PFSK-1 (cell line): ENCODE data around the gene ANO8.

Experiments
- FOXP2 ChIP-seq: optimal IDR thresholded peaks from 2 replicates; pipeline ENCODE3; 2011; ENCODE audit warnings: borderline replicate concordance, control low read depth, inconsistent platforms; ENCODE audit not compliant: insufficient read depth; ENCODE audit errors: extremely low read length, extremely low read depth
- POLR2AphosphoS5 ChIP-seq: IDR thresholded peaks from 2 replicates; pipeline ENCODE4 v1.6.1; 2012; ENCODE audit warnings: low read depth, mild to moderate bottlenecking, control low read depth, low read length, moderate library complexity
- SIN3A ChIP-seq: IDR thresholded peaks from 2 replicates; pipeline ENCODE4 v1.6.1; 2012; ENCODE audit warnings: mild to moderate bottlenecking, low read length, moderate library complexity, borderline replicate concordance; ENCODE audit not compliant: insufficient read depth
- TAF1 ChIP-seq: IDR thresholded peaks from 2 replicates; pipeline ENCODE4 v1.6.1; 2012; ENCODE audit warnings: low read length, control low read depth, borderline replicate concordance; ENCODE audit not compliant: insufficient read depth
- TF ChIP-seq, protein P1 (sequence below), 2 experiments: IDR thresholded peaks; 2 replicates each; pipeline versions ENCODE4 v1.6.1 to v1.8.0; 2011 to 2012; ENCODE audit warnings: low read depth in 2 of 2, low read length in 2 of 2, control low read depth in 1 of 2, inconsistent platforms in 1 of 2, mild to moderate bottlenecking in 1 of 2, moderate library complexity in 1 of 2; ENCODE audit not compliant: insufficient read depth in 1 of 2

ANO8 gene

DNA sequence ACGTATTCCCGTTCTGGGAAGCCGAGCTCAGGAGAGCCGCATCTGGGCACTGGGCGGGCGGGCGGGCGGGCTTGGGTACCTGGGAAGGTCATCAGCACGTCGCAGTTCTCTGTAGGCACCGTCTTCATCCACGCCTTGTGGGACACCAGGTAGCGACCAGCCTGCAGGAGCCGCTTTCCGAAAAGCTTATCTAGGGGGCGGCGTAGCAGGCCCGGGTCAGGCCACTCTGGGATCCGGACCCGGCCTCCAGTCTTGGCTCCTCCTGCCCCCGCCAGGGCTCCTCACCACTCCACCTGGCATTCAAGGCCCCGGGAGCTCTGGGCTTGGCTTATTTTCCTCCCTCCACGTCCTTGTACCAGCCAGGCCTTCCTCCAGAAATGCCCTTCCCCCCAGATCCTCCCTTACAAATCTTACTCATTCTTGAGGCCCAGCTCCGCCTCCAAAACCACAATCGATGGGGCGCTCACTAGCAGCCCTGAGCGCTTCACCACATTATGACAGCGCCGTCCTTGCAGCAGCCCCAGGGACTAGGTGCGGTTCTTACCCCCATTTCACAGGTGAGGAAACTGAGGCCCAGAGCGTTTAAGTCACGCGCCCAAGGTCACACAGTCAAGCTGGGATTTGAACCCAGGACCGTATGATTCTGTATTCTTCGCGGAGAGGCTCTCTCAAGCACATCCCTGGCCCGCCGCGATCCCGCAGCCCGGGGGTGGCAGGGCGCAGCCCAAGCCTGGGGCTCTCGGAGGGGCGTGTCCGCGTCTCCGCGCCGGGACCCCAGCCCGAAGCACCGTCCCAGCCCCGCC, 843 bp downstream of the ANO8 start:
- TF ChIP-seq FOXP2, result no peak
- TF ChIP-seq POLR2AphosphoS5, result no peak
- TF ChIP-seq, protein P1, sequence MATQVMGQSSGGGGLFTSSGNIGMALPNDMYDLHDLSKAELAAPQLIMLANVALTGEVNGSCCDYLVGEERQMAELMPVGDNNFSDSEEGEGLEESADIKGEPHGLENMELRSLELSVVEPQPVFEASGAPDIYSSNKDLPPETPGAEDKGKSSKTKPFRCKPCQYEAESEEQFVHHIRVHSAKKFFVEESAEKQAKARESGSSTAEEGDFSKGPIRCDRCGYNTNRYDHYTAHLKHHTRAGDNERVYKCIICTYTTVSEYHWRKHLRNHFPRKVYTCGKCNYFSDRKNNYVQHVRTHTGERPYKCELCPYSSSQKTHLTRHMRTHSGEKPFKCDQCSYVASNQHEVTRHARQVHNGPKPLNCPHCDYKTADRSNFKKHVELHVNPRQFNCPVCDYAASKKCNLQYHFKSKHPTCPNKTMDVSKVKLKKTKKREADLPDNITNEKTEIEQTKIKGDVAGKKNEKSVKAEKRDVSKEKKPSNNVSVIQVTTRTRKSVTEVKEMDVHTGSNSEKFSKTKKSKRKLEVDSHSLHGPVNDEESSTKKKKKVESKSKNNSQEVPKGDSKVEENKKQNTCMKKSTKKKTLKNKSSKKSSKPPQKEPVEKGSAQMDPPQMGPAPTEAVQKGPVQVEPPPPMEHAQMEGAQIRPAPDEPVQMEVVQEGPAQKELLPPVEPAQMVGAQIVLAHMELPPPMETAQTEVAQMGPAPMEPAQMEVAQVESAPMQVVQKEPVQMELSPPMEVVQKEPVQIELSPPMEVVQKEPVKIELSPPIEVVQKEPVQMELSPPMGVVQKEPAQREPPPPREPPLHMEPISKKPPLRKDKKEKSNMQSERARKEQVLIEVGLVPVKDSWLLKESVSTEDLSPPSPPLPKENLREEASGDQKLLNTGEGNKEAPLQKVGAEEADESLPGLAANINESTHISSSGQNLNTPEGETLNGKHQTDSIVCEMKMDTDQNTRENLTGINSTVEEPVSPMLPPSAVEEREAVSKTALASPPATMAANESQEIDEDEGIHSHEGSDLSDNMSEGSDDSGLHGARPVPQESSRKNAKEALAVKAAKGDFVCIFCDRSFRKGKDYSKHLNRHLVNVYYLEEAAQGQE (IDR thresholded peaks at IDR 0.05; ENCODE audit: insufficient read depth in 1 of 2, low read depth in 2 of 2, low read length in 2 of 2), result no peak
- TF ChIP-seq TAF1, result no peak
- no peak for TF ChIP-seq SIN3A

DNA sequence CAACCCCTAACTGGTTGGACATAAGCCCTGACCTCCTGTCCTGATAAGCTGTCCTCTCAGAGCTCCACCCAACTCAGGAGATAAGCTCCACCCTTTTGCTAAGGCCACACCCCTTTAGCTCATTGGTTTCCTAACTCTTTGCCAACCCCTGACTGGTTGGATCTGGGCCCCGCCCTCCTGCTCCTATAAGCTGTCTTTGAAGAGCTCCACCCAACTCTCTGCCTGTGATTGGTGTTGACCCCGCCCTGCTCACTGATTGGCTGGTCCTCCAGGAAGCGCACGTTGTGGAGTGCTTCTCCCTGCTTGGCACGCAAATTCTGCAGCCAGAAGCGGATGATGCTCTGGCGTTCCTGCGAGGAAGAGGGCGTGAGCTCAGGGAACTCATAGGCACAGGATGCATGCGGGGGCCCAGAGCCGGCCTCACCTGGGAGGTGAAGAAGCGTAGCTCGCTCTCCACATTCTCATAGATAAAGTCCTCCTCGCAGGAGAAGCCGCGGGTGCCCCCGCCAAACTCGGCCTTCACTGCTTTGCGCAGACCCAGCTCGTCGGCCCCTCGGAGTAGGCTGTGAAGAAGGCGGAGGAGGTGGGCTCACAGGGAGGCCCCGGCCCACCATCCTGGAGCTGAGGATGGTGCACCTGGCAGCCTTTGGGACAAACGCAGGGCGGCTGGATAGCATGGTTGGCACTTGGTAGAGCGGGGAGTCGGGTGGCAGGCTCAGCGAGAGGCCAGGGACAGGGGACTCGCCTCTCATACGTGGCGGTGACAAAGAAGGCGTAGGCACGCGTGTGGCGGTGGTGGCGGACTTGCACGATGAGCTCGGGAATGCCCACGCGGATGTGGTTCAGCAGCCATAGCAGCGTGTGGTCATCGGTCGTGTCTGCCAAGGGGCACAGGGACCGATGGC, 1.7 kb downstream of the ANO8 start:
- TF ChIP-seq SIN3A, result no peak
- TF ChIP-seq, protein P1 (IDR thresholded peaks at IDR 0.05; ENCODE audit: insufficient read depth in 1 of 2, low read depth in 2 of 2, low read length in 2 of 2), result no peak
- TF ChIP-seq TAF1, result no peak
- no peak for TF ChIP-seq FOXP2
- TF ChIP-seq POLR2AphosphoS5, result no peak

DNA sequence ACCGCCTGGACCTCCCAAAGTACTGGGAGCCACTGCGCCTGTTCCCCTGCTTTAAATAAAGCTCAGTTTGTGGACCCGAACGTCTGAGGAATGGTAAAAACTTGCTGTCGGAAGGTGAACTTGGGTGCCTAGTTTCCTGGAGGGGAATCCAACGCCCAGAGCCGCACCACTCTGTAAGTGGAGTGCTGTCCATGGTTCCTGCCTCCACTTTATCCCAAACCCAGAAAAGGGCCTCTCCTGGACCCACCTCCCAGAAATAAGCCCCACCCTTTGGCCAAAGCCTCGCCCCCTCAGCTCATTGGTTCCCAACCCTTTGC, 2.3 kb downstream of the ANO8 start:
- TF ChIP-seq FOXP2 (no peak), SIN3A (no peak)
- TF ChIP-seq, protein P1 (IDR thresholded peaks at IDR 0.05; ENCODE audit: insufficient read depth in 1 of 2, low read depth in 2 of 2, low read length in 2 of 2), result peak; percentile 56 to 84

DNA sequence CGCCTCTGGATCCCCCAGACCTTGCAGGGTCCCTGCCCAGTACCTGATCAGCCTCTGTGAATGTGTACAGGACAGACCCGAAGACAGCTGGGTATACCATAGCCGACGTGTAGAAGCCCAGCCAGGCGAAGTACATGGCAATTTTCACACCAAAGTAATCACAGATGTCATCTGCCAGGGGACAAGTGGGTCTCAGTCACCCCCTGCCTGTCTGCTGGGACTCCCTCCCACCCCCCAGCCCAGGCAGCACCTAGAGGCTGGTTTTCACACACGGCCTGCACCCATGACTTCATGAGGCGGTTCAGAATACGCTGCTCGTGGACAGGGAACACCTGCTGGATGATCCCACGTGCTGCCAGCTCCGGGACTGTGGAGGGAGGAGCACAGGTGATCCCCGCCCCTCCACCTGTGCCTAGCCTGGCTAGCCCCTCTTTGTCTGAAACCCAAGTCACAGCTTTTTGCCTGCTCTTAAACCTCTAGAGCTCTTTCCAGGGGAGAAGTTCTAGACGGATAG, 3.6 kb downstream of the ANO8 start:
- TF ChIP-seq, protein P1 (IDR thresholded peaks at IDR 0.05; ENCODE audit: insufficient read depth in 1 of 2, low read depth in 2 of 2, low read length in 2 of 2), result no peak
- TF ChIP-seq FOXP2, result no peak
- no peak for TF ChIP-seq POLR2AphosphoS5
- no peak for TF ChIP-seq TAF1
- no peak for TF ChIP-seq SIN3A
